ENCODE results near the gene COX18. TPM values are rescaled to one million over a fixed set of nuclear protein-coding genes. Genes with fewer than 3 reads are reported as not detected.

Gene COX18
- total RNA-seq, 1 donor from 2014 or later = 33.8 TPM

- Histone ChIP-seq H3K27me3 (ENCODE audit: control insufficient read depth, insufficient read depth, low read length) (no peaks in the 10 kb centered on the region), H3K36me3 (ENCODE audit: control insufficient read depth, insufficient read depth, low read length) (no peaks in the 10 kb centered on the region), H3K4me3 (ENCODE audit: low read depth, low read length) (no peak overlapping the region)
- TF ChIP-seq CTCF (IDR thresholded peaks at IDR 0.05; ENCODE audit: insufficient read depth, low read length, poor library complexity, severe bottlenecking) = no peak
- no peak for DNase-seq (ENCODE audit: low read depth)
Measured at GRCh38 chr4:73010789-73011628, 58.5 kb downstream of the COX18 start.

GRCh38 chr4:73007526-73008100 is 61.9 kb downstream of the COX18 start:
- TF ChIP-seq CTCF (IDR thresholded peaks at IDR 0.05; ENCODE audit: insufficient read depth, low read length, poor library complexity, severe bottlenecking) = no peak
- Histone ChIP-seq H3K4me3 (ENCODE audit: low read depth, low read length) (no peak overlapping the region), H3K36me3 (ENCODE audit: control insufficient read depth, insufficient read depth, low read length) (no peaks in the 10 kb centered on the region), H3K27me3 (ENCODE audit: control insufficient read depth, insufficient read depth, low read length) (no peaks in the 10 kb centered on the region)
- no peak for DNase-seq (ENCODE audit: low read depth)

GRCh38 chr4:73006286-73006990 is 63.1 kb downstream of the COX18 start:
- TF ChIP-seq CTCF (IDR thresholded peaks at IDR 0.05; ENCODE audit: insufficient read depth, low read length, poor library complexity, severe bottlenecking) = no peak
- Histone ChIP-seq H3K4me3 (ENCODE audit: low read depth, low read length) (no peak overlapping the region), H3K27me3 (ENCODE audit: control insufficient read depth, insufficient read depth, low read length) (no peaks in the 10 kb centered on the region), H3K36me3 (ENCODE audit: control insufficient read depth, insufficient read depth, low read length) (no peaks in the 10 kb centered on the region)
- no peak for DNase-seq (ENCODE audit: low read depth)

GRCh38 chr4:73005514-73005913 is 64.0 kb downstream of the COX18 start:
- H3K27me3 ChIP-seq (ENCODE audit: control insufficient read depth, insufficient read depth, low read length) = no peaks in the 10 kb centered on the region
- H3K36me3 ChIP-seq (ENCODE audit: control insufficient read depth, insufficient read depth, low read length) = no peaks in the 10 kb centered on the region
- DNase-seq (ENCODE audit: low read depth) = no peak
- no peak overlapping the region for H3K4me3 ChIP-seq (ENCODE audit: low read depth, low read length)
- no peak for TF ChIP-seq CTCF (IDR thresholded peaks at IDR 0.05; ENCODE audit: insufficient read depth, low read length, poor library complexity, severe bottlenecking)

Other genes with a start within 250 kb of the COX18 start
- gene ANKRD17, start 189.1 kb upstream of the COX18 start, total RNA-seq = 39.9 and 41.8 TPM in 2 replicates

All from kidney epithelial cell (primary cell).